Fibroblast of mammary gland (primary cell): Measurements from ENCODE around the gene CNKSR3.

Source experiments
- DNase-seq: peaks from one replicate; pipeline ENCODE4 v3.0.0-alpha.2; 2010; ENCODE audit warnings: low read depth
- H3K4me3 ChIP-seq: 2 replicates; pipeline ENCODE4 v1.5.1; 2011; ENCODE audit warnings: low read depth, mild to moderate bottlenecking, low read length, moderate library complexity; ENCODE audit not compliant: control insufficient read depth
- TF ChIP-seq, protein P1 (sequence below): conservative IDR thresholded peaks from 2 replicates; pipeline ENCODE4 v1.5.1; 2011; ENCODE audit warnings: low read depth, low read length, inconsistent platforms; ENCODE audit not compliant: control insufficient read depth, insufficient read depth

The CNKSR3 gene

GRCh38 chr6:154491567-154492470, 18.7 kb downstream of the CNKSR3 start:
- no peak for DNase-seq
- TF ChIP-seq, protein P1, sequence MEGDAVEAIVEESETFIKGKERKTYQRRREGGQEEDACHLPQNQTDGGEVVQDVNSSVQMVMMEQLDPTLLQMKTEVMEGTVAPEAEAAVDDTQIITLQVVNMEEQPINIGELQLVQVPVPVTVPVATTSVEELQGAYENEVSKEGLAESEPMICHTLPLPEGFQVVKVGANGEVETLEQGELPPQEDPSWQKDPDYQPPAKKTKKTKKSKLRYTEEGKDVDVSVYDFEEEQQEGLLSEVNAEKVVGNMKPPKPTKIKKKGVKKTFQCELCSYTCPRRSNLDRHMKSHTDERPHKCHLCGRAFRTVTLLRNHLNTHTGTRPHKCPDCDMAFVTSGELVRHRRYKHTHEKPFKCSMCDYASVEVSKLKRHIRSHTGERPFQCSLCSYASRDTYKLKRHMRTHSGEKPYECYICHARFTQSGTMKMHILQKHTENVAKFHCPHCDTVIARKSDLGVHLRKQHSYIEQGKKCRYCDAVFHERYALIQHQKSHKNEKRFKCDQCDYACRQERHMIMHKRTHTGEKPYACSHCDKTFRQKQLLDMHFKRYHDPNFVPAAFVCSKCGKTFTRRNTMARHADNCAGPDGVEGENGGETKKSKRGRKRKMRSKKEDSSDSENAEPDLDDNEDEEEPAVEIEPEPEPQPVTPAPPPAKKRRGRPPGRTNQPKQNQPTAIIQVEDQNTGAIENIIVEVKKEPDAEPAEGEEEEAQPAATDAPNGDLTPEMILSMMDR, result no peak

DNA sequence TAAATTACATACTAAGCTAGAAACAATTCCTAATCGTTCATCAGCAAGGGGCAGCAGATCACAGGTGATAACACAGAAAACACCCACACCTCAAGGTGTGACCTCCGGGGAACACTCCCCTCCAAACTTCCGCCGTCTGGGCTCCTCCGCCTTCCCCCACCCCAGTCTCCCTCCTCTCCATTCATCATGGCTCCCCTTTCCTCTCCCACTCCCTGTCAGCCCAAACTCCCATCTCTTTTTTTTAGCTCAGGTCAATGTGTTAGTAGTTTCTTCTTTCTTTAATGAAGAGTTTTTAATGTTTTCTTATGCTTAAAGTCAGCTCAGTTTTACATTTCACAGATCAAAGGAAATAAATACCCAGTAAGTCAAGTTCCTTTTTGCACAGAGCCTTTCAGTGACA, 20.7 kb downstream of the CNKSR3 start:
- TF ChIP-seq, protein P1, result no peak

More at GRCh38 chr6:154491567-154492470, 18.7 kb downstream of the CNKSR3 start:
- no peak overlapping the region for H3K4me3 ChIP-seq

GRCh38 chr6:154488802-154489437, 21.6 kb downstream of the CNKSR3 start:
- DNase-seq, result peak; percentile 89
- no peak overlapping the region for H3K4me3 ChIP-seq
- TF ChIP-seq, protein P1, result no peak

More for the DNA sequence above, 20.7 kb downstream of the CNKSR3 start:
- DNase-seq, result no peak
- H3K4me3 ChIP-seq, result no peak overlapping the region

GRCh38 chr6:154488248-154488593, 22.3 kb downstream of the CNKSR3 start:
- peak; percentile 71 for DNase-seq
- TF ChIP-seq, protein P1, result no peak

DNA sequence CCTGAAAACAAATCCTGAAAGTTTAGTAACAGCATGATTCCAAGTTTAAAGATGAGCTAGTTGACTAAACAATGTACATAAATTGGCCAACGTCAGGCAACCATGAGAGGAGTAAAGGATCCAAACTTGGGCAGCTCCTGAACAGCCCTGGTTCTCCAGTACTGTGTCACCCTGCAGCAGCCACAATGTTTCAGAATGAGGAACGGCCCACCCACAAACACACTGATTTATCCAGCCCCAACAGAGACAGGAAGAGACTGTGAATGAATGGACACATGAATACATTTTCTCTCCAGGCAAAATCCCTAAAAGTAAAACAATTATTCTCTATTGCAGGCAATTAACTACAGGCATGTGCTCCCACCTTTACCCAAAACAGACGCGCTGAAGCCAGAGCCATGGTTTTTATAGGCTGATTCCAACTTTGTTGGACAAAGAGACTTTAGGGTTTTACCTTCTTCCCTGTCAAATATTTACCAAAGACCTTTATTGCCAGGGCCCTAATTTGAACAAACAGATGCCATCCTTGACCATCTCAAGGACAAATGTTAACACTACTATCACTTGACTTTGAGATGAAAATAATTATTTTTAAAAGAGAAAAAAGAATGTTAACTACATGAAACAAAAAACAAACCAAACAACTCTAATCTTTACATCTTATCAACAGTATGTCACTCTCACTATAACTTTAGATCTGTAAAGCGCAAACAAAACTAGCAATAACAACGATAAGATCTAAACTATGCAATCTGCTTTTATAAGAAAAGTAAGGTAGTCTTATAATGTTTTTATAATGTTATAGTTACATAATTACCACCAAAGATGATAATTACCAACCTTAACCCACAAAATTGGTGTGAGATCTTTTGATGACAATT, 22.9 kb downstream of the CNKSR3 start:
- TF ChIP-seq, protein P1, result no peak
- no peak overlapping the region for H3K4me3 ChIP-seq
- DNase-seq, result no peak

More at GRCh38 chr6:154488248-154488593, 22.3 kb downstream of the CNKSR3 start:
- H3K4me3 ChIP-seq, result no peak overlapping the region

GRCh38 chr6:154485815-154486214, 24.7 kb downstream of the CNKSR3 start:
- H3K4me3 ChIP-seq, result no peak overlapping the region
- TF ChIP-seq, protein P1, result no peak
- DNase-seq, result no peak
